ENCODE data around the gene KRT76.

The KRT76 gene

GRCh38 chr12:52740584-52740983, 36.6 kb downstream of the KRT76 start:
- H2AFZ ChIP-seq (ENCODE audit: low read length) = no peak overlapping the region
- H3K9me3 ChIP-seq (replicated peaks in 1 of 2; ENCODE audit: control insufficient read depth in 2 of 2, insufficient read depth in 1 of 2, low read depth in 1 of 2, low read length in 2 of 2) = no peaks in the 10 kb centered on the region
- no peak overlapping the region for H3K18ac ChIP-seq (ENCODE audit: low read length)
- no peak overlapping the region for H3K9ac ChIP-seq (ENCODE audit: low read depth, low read length, poor library complexity)
- H2BK5ac ChIP-seq (ENCODE audit: low read length) = no peak overlapping the region
- no peak overlapping the region for H3K4me3 ChIP-seq (ENCODE audit: low read length in 2 of 2)
- H3K79me1 ChIP-seq (ENCODE audit: low read depth, low read length) = no peaks in the 10 kb centered on the region
- H3K4me1 ChIP-seq (ENCODE audit: control insufficient read depth in 2 of 2, insufficient read depth in 1 of 2, low read depth in 1 of 2, low read length in 2 of 2) = no peaks in the 10 kb centered on the region
- no peak overlapping the region for H3K23ac ChIP-seq (ENCODE audit: low read depth, low read length, poor library complexity)
- H2AK5ac ChIP-seq (ENCODE audit: low read depth, low read length) = no peak overlapping the region
- DNase-seq (ENCODE audit: low spot score) = no peak
- H2BK12ac ChIP-seq (ENCODE audit: low read length) = no peak overlapping the region
- no peaks in the 10 kb centered on the region for H3K36me3 ChIP-seq (replicated peaks in 1 of 2; ENCODE audit: control insufficient read depth in 2 of 2, insufficient read depth in 2 of 2, low read length in 2 of 2)
- H3K14ac ChIP-seq (ENCODE audit: low read length) = no peak overlapping the region
- no peak overlapping the region for H4K91ac ChIP-seq (ENCODE audit: low read depth, low read length, poor library complexity)
- no peak overlapping the region for H3K27ac ChIP-seq (replicated peaks; ENCODE audit: low read length)
- H2BK120ac ChIP-seq (ENCODE audit: low read depth, low read length) = no peak overlapping the region
- no peak overlapping the region for H2BK15ac ChIP-seq (ENCODE audit: low read length)
- no peak overlapping the region for H3K4ac ChIP-seq (ENCODE audit: low read length)
- no peak overlapping the region for H4K8ac ChIP-seq (ENCODE audit: low read depth, low read length)
- no peak overlapping the region for H3K4me2 ChIP-seq (ENCODE audit: insufficient read depth, low read length, poor library complexity, severe bottlenecking)
- peaks cover 0 to 3% (median 0%) of the 10 kb centered on the region in 3 experiments for H3K27me3 ChIP-seq (ENCODE audit: control insufficient read depth in 3 of 3, insufficient read depth in 3 of 3, low read depth in 1 of 3, low read length in 3 of 3)

- Histone ChIP-seq H2BK15ac (ENCODE audit: low read length) (no peak overlapping the region), H3K9ac (ENCODE audit: low read depth, low read length, poor library complexity) (no peak overlapping the region), H2BK120ac (ENCODE audit: low read depth, low read length) (no peak overlapping the region), H2BK5ac (ENCODE audit: low read length) (no peak overlapping the region), H3K27me3 (ENCODE audit: control insufficient read depth in 3 of 3, insufficient read depth in 3 of 3, low read depth in 1 of 3, low read length in 3 of 3) (peaks cover 0 to 3% (median 0%) of the 10 kb centered on the region in 3 experiments), H4K91ac (ENCODE audit: low read depth, low read length, poor library complexity) (no peak overlapping the region), H3K23ac (ENCODE audit: low read depth, low read length, poor library complexity) (no peak overlapping the region), H3K18ac (ENCODE audit: low read length) (no peak overlapping the region), H3K4me1 (ENCODE audit: control insufficient read depth in 2 of 2, insufficient read depth in 1 of 2, low read depth in 1 of 2, low read length in 2 of 2) (no peaks in the 10 kb centered on the region), H3K36me3 (replicated peaks in 1 of 2; ENCODE audit: control insufficient read depth in 2 of 2, insufficient read depth in 2 of 2, low read length in 2 of 2) (no peaks in the 10 kb centered on the region), H4K8ac (ENCODE audit: low read depth, low read length) (no peak overlapping the region), H2AFZ (ENCODE audit: low read length) (no peak overlapping the region), H3K79me1 (ENCODE audit: low read depth, low read length) (no peaks in the 10 kb centered on the region), H3K4ac (ENCODE audit: low read length) (no peak overlapping the region), H3K4me2 (ENCODE audit: insufficient read depth, low read length, poor library complexity, severe bottlenecking) (no peak overlapping the region), H3K9me3 (replicated peaks in 1 of 2; ENCODE audit: control insufficient read depth in 2 of 2, insufficient read depth in 1 of 2, low read depth in 1 of 2, low read length in 2 of 2) (no peaks in the 10 kb centered on the region), H2BK12ac (ENCODE audit: low read length) (no peak overlapping the region), H3K14ac (ENCODE audit: low read length) (no peak overlapping the region), H3K4me3 (ENCODE audit: low read length in 2 of 2) (no peak overlapping the region), H2AK5ac (ENCODE audit: low read depth, low read length) (no peak overlapping the region), H3K27ac (replicated peaks; ENCODE audit: low read length) (no peak overlapping the region)
- no peak for DNase-seq (ENCODE audit: low spot score)
Measured at GRCh38 chr12:52739963-52740362, 37.2 kb downstream of the KRT76 start.

GRCh38 chr12:52735816-52736632, 41.1 kb downstream of the KRT76 start:
- Histone ChIP-seq H4K8ac (ENCODE audit: low read depth, low read length) (no peak overlapping the region), H3K4me2 (ENCODE audit: insufficient read depth, low read length, poor library complexity, severe bottlenecking) (no peak overlapping the region), H3K14ac (ENCODE audit: low read length) (peak overlapping the region; percentile 43), H3K9ac (ENCODE audit: low read depth, low read length, poor library complexity) (no peak overlapping the region), H2AFZ (ENCODE audit: low read length) (no peak overlapping the region), H3K27ac (replicated peaks; ENCODE audit: low read length) (no peak overlapping the region), H3K36me3 (replicated peaks in 1 of 2; ENCODE audit: control insufficient read depth in 2 of 2, insufficient read depth in 2 of 2, low read length in 2 of 2) (no peaks in the 10 kb centered on the region), H2BK5ac (ENCODE audit: low read length) (no peak overlapping the region), H4K91ac (ENCODE audit: low read depth, low read length, poor library complexity) (no peak overlapping the region), H2BK15ac (ENCODE audit: low read length) (no peak overlapping the region), H3K4me3 (ENCODE audit: low read length in 2 of 2) (no peak overlapping the region), H2AK5ac (ENCODE audit: low read depth, low read length) (no peak overlapping the region), H3K4ac (ENCODE audit: low read length) (no peak overlapping the region), H3K4me1 (ENCODE audit: control insufficient read depth in 2 of 2, insufficient read depth in 1 of 2, low read depth in 1 of 2, low read length in 2 of 2) (no peaks in the 10 kb centered on the region), H3K9me3 (replicated peaks in 1 of 2; ENCODE audit: control insufficient read depth in 2 of 2, insufficient read depth in 1 of 2, low read depth in 1 of 2, low read length in 2 of 2) (no peaks in the 10 kb centered on the region), H2BK12ac (ENCODE audit: low read length) (no peak overlapping the region), H3K18ac (ENCODE audit: low read length) (peak overlapping the region; percentile 80), H2BK120ac (ENCODE audit: low read depth, low read length) (no peak overlapping the region), H3K27me3 (ENCODE audit: control insufficient read depth in 3 of 3, insufficient read depth in 3 of 3, low read depth in 1 of 3, low read length in 3 of 3) (peaks cover 0 to 3% (median 0%) of the 10 kb centered on the region in 3 experiments), H3K79me1 (ENCODE audit: low read depth, low read length) (no peaks in the 10 kb centered on the region), H3K23ac (ENCODE audit: low read depth, low read length, poor library complexity) (no peak overlapping the region)
- WGBS, 2 donors (ENCODE audit: extremely low coverage in 2 of 2, insufficient read length in 2 of 2, insufficient replicate concordance in 1 of 2) = no CpG with 5 or more reads among the region's 5 CpGs
- no peak for DNase-seq (ENCODE audit: low spot score)

- Histone ChIP-seq H3K23ac (ENCODE audit: low read depth, low read length, poor library complexity) (no peak overlapping the region), H2BK15ac (ENCODE audit: low read length) (no peak overlapping the region), H3K14ac (ENCODE audit: low read length) (peak overlapping the region; percentile 76), H3K4me3 (ENCODE audit: low read length in 2 of 2) (no peak overlapping the region), H3K9ac (ENCODE audit: low read depth, low read length, poor library complexity) (no peak overlapping the region), H2BK5ac (ENCODE audit: low read length) (no peak overlapping the region), H3K18ac (ENCODE audit: low read length) (no peak overlapping the region), H2AFZ (ENCODE audit: low read length) (no peak overlapping the region), H2AK5ac (ENCODE audit: low read depth, low read length) (no peak overlapping the region), H3K4ac (ENCODE audit: low read length) (no peak overlapping the region), H3K4me1 (ENCODE audit: control insufficient read depth in 2 of 2, insufficient read depth in 1 of 2, low read depth in 1 of 2, low read length in 2 of 2) (no peaks in the 10 kb centered on the region), H3K79me1 (ENCODE audit: low read depth, low read length) (no peaks in the 10 kb centered on the region), H2BK12ac (ENCODE audit: low read length) (no peak overlapping the region), H4K91ac (ENCODE audit: low read depth, low read length, poor library complexity) (no peak overlapping the region), H4K8ac (ENCODE audit: low read depth, low read length) (no peak overlapping the region), H3K9me3 (replicated peaks in 1 of 2; ENCODE audit: control insufficient read depth in 2 of 2, insufficient read depth in 1 of 2, low read depth in 1 of 2, low read length in 2 of 2) (no peaks in the 10 kb centered on the region), H2BK120ac (ENCODE audit: low read depth, low read length) (no peak overlapping the region), H3K27ac (replicated peaks; ENCODE audit: low read length) (no peak overlapping the region), H3K36me3 (replicated peaks in 1 of 2; ENCODE audit: control insufficient read depth in 2 of 2, insufficient read depth in 2 of 2, low read length in 2 of 2) (no peaks in the 10 kb centered on the region), H3K4me2 (ENCODE audit: insufficient read depth, low read length, poor library complexity, severe bottlenecking) (no peak overlapping the region), H3K27me3 (ENCODE audit: control insufficient read depth in 3 of 3, insufficient read depth in 3 of 3, low read depth in 1 of 3, low read length in 3 of 3) (peaks cover 0 to 2% (median 0%) of the 10 kb centered on the region in 3 experiments)
- no CpG with 5 or more reads among the region's 8 CpGs for WGBS, 2 donors (ENCODE audit: extremely low coverage in 2 of 2, insufficient read length in 2 of 2, insufficient replicate concordance in 1 of 2)
- no peak for DNase-seq (ENCODE audit: low spot score)
Measured at GRCh38 chr12:52735106-52735505, 42.0 kb downstream of the KRT76 start.

Measured in neuronal stem cell (in vitro differentiated cells).